Measurements from ENCODE around the gene CHRNG. TPM values are rescaled to one million over a fixed set of nuclear protein-coding genes. Genes with fewer than 3 reads are reported as not detected.

Gene CHRNG
- total RNA-seq, 1 donor from 2014 or later, result not detected

GRCh38 chr2:232525791-232526371 is 13.6 kb upstream of the CHRNG start, which contains the start of gene CHRND:
Gene CHRND (plus strand): TSS chr2:232526160. CDS start chr2:232526216, 56 bp downstream.
- Histone ChIP-seq H3K36me3 (ENCODE audit: control insufficient read depth, insufficient read depth, low read length) (no peaks in the 10 kb centered on the region), H3K4me3 (ENCODE audit: low read depth, low read length) (no peak within 1 kb of the TSS), H3K27me3 (ENCODE audit: control insufficient read depth, insufficient read depth, low read length) (peaks cover 34% of the 10 kb centered on the region)
- no peak for FAIRE-seq
- no peak for TF ChIP-seq CTCF (IDR thresholded peaks at IDR 0.05; ENCODE audit: insufficient read depth, low read length, severe bottlenecking)
- DNase-seq (ENCODE audit: low read depth), result no peak

- TF ChIP-seq CTCF (IDR thresholded peaks at IDR 0.05; ENCODE audit: insufficient read depth, low read length, severe bottlenecking), result no peak
- H3K4me3 ChIP-seq (ENCODE audit: low read depth, low read length), result no peak overlapping the region
- no peak for FAIRE-seq
- DNase-seq (ENCODE audit: low read depth), result no peak
- peaks cover 34% of the 10 kb centered on the region for H3K27me3 ChIP-seq (ENCODE audit: control insufficient read depth, insufficient read depth, low read length)
- H3K36me3 ChIP-seq (ENCODE audit: control insufficient read depth, insufficient read depth, low read length), result no peaks in the 10 kb centered on the region
Measured at GRCh38 chr2:232526372-232526941, 13.0 kb upstream of the CHRNG start.

GRCh38 chr2:232527905-232528470 is 11.5 kb upstream of the CHRNG start:
- FAIRE-seq, result no peak
- Histone ChIP-seq H3K27me3 (ENCODE audit: control insufficient read depth, insufficient read depth, low read length) (peaks cover 28% of the 10 kb centered on the region), H3K4me3 (ENCODE audit: low read depth, low read length) (no peak overlapping the region), H3K36me3 (ENCODE audit: control insufficient read depth, insufficient read depth, low read length) (no peaks in the 10 kb centered on the region)
- DNase-seq (ENCODE audit: low read depth), result no peak
- no peak for TF ChIP-seq CTCF (IDR thresholded peaks at IDR 0.05; ENCODE audit: insufficient read depth, low read length, severe bottlenecking)

GRCh38 chr2:232528746-232529460 is 10.6 kb upstream of the CHRNG start:
- Histone ChIP-seq H3K27me3 (ENCODE audit: control insufficient read depth, insufficient read depth, low read length) (peaks cover 20% of the 10 kb centered on the region), H3K36me3 (ENCODE audit: control insufficient read depth, insufficient read depth, low read length) (no peaks in the 10 kb centered on the region), H3K4me3 (ENCODE audit: low read depth, low read length) (no peak overlapping the region)
- FAIRE-seq, result no peak
- TF ChIP-seq CTCF (IDR thresholded peaks at IDR 0.05; ENCODE audit: insufficient read depth, low read length, severe bottlenecking), result no peak
- no peak for DNase-seq (ENCODE audit: low read depth)

GRCh38 chr2:232529806-232530547 is 9.5 kb upstream of the CHRNG start:
- DNase-seq (ENCODE audit: low read depth) (no peak), FAIRE-seq (no peak)
- Histone ChIP-seq H3K36me3 (ENCODE audit: control insufficient read depth, insufficient read depth, low read length) (no peaks in the 10 kb centered on the region), H3K4me3 (ENCODE audit: low read depth, low read length) (no peak overlapping the region), H3K27me3 (ENCODE audit: control insufficient read depth, insufficient read depth, low read length) (peaks cover 15% of the 10 kb centered on the region)
- TF ChIP-seq CTCF (IDR thresholded peaks at IDR 0.05; ENCODE audit: insufficient read depth, low read length, severe bottlenecking), result no peak

All from bronchial epithelial cell (primary cell).